Fibroblast of peridontal ligament (primary cell): ENCODE results near the gene MUC21.
"Not testable (repeated sequence)": the region's sequence is repeated elsewhere in the genome, so short reads cannot be mapped to it uniquely, and the experiment has no call there.

ENCODE experiments used
- DNase-seq: peaks from one replicate; pipeline ENCODE4 v3.0.0-alpha.2; 2010; ENCODE audit errors: extremely low read depth

MUC21 gene

DNA sequence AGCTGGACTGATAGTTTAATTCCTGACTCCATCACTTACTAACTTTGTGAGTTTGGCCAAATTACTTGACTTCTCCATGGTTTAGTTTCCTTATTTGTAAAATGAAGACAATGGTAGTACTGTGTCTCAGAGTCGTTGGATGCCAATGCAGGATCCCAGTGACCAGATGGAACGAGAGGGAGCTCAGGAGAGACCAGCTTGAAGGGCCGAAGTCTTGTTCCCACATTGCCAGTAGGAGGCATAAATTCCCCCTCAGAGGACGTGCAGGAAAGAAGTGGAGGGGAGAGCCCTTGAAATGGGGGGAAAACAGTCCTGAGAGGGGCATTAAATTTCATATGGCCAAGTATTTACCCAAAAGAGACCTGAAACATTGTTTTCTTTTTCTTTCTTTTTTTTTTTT lies 24.6 kb downstream of the MUC21 start:
- DNase-seq, result no peak

DNA sequence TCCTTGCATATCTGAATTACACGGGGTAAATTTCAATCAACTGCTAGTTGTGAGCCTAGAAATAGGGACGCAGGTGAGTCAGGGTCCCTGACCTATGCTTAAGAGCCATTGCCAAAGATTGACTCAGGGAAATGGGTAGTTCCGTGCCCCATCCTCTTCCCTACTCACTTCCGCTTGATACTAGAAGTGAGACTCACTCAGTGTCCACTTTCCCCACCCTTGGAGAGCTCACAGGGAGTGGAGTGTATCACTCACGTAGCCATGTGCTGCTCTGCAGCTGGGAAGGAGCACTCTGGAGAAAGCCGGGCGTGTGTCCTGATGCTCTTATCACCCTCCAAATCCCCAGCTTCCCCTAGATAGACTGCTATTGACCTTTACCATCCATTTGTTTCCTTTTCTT lies 26.2 kb downstream of the MUC21 start:
- DNase-seq, result no peak

GRCh38 chr6:31010393-31011060 lies 27.0 kb downstream of the MUC21 start, which contains the start of gene MUC22:
Gene MUC22, plus strand, starts transcription at chr6:31010474. Its CDS starts 233 bp downstream, at chr6:31010707.
- peak; percentile 61 for DNase-seq

DNA sequence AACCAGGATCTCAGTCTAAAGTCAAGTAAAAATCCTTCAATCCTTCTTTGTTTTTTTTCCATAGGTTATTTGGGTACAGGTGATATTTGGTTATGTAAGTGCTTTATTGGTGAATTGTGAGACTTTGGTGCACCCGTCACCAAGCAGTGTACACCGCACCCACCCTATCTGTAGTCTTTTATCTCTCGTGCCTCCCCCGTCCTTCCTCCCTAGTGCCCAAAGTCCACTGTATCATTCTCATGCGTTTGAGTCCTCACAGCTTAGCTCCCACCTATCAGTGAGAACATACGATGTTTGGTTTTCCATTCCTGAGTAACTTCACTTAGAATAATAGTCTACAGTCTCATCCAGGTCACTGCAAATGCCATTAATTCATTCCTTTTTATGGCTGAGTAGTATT lies 27.6 kb downstream of the MUC21 start:
- no peak for DNase-seq

DNA sequence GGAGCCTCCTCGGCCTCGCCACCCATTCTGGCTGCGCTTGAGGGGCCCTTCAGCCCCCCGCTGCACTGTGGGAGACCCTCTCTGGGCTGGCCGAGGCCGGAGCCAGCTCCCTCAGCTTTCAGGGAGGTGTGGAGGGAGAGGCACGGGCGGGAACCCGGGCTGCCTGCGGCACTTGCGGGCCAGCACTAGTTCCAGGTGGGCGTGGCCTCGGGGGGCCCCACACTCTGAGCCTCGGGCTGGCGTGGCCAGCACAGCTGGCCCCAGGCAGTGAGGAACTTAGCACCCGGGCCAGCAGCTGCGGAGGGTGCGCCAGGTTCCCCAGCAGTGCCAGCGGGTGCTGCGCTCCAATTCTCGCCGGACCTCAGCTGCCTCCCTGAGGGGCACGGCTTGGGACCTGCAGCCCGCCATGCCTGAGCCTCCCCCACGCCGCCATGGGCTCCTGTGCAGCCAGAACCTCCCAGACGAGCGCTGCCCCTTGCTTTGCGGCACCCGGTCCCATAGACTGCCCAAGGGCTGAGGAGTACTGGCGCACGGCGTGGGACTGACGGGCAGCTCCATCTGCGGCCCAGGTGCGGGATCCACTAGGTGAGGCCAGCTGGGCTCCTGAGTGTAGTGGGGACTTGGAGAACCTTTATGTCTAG lies 33.3 kb downstream of the MUC21 start:
- DNase-seq, result no peak

DNA sequence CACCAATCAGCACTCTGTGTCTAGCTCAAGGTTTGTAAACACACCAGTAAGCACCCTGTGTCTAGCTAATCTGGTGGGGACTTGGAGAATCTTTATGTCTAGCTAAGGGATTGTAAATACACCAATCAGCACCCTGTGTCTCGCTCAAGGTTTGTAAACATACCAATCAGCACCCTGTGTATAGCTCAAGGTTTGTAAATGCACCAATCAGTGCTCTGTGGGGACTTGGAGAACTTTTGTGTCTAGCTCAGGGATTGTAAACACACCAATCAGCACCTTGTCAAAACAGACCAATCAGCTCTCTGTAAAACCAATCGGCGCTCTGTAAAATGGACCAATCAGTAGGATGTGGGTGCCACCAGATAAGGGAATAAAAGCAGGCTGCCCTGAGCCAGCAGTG lies 33.9 kb downstream of the MUC21 start:
- DNase-seq, result not testable (repeated sequence)

DNA sequence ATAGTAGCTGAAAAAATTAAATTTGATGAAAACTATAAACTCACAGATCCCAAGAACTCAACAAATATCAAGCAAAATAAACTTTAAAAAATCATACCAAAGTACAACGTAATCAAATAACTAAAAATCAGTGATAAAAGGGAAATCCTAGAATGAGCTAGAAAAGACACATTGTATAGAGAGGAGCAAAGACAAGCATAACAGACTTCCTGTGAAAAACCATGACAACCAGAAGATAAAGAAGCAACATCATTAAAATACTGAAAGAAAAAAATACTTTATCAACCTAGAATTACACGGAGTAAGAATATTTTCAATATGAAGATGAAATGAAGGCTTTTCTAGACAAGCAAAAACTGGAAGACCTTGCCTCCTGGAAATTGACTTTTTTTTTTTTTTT lies 36.5 kb downstream of the MUC21 start:
- no peak for DNase-seq

GRCh38 chr6:31020631-31021255 lies 37.2 kb downstream of the MUC21 start:
- DNase-seq, result not testable (repeated sequence)

DNA sequence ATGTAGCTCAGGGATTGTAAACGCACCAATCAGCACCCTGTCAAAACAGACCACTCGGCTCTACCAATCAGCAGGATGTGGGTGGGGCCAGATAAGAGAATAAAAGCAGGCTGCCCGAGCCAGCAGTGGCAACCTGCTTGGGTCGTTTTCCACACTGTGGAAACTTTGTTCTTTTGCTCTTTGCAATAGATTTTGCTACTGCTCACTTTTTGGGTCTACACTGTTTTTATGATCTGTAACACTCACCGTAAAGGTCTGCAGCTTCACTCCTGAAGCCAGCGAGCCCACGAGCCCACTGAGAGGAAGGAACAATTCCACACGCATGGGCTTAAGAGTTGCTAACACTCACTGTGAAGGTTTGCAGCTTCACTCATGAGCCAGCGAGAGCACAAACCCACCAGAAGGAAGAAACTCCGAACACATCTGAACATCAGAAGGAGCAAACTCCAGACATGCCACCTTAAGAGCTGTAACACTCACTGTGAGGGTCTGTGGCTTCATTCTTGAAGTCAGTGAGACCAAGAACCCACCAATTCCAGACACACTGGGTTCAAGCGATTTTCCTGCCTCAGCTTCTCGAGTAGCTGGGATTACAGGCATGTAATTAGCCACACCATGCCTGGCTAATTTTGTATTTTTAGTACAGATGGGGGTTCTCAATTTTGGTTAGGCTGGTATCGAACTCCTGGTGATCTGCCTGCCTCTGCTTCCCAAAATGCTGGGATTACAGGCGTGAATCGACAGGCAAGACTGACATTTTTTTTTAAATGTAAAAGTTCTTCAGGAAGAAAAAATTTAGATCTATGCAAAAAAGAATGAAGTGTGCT lies 38.4 kb downstream of the MUC21 start:
- DNase-seq, result not testable (repeated sequence)

GRCh38 chr6:31025595-31025994 lies 42.1 kb downstream of the MUC21 start:
- DNase-seq, result no peak

DNA sequence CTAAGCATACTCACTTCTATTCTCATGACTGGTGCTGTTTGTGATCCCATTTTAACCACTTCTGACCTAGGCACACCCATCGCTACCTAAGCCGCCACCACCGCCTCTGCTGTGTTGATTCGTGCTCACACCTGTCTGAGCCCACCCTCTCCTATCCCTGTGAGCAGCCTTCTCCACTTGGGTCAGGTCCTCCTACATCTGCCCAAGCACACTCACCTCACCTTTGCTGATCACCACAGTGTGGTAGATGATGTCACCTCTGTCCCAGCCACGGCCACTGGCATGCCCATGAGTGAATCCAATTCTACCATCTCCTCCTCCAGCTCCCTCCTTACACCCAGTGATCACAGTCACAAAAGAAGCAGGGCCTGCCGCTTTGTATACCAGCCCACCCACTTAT lies 47.6 kb downstream of the MUC21 start:
- no peak for DNase-seq

DNA sequence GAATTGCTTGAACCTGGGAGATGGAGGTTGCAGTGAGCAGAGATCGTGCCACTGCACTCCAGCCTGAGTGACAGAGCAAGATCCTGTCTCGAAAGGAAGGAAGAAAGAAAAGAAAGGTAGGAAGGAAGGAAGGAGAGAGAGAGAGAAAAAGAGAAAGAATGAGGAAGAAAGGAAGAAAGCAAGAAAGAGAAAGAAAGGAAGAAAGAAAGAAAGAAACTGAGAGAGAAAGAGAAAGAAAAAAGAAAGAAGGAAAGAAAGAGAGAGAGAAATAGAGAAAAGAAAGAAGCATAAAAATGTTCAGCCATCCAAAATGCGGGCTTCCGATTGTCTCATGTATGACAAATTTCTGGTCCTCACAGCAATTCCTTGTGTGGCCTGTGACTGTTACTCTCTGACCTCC lies 49.6 kb downstream of the MUC21 start:
- no peak for DNase-seq

DNA sequence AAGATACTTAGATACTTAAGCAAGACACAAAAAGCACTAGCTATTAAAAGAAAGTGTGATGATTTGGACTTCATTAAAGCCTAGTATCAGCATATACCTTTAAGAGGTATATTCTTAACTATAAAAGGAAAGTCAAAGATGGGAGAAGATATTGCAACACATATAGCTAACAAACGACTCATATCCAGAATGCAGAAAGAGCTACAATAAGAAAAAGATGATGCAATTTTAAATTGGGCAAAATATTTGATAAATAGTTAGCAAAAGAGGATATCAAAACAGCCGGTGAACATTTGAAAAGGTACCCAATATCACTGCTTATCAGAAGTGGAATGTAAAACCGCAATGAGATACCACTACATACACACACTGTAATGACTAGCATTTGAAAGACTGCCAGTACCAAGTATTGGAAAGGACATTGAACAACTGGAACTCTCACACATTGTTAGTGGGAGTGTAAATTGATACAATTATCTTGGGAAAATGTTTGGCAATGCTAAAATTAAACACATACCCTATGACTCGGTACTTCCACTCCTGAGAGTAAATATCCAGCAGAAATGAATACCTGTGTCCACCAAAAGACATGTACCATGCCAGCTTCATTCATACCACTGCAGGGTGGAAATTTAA lies 52.5 kb downstream of the MUC21 start:
- peak; percentile 40 for DNase-seq

DNA sequence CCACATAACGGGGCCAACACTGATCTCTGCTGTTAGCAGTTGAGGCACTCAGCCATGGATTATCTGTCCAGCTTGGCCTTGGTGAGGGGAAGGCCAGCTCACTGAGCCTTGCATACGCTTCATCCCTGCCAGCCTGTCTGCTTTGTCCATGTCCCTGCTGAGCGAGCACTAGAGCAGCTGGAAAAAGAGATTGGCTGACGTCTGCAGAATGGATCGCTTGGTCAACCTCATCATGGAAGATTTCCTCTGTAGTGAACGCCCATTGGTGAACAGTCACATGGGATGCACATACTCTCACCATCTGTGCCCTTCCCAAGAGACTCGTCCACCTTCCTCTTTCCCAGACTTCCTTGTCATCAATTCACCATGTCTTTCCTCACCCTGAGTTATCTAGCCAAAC lies 53.7 kb downstream of the MUC21 start:
- no peak for DNase-seq

- DNase-seq, result peak; percentile 80
These were observed 54.2 kb downstream of the MUC21 start for GRCh38 chr6:31037682-31038081.

DNA sequence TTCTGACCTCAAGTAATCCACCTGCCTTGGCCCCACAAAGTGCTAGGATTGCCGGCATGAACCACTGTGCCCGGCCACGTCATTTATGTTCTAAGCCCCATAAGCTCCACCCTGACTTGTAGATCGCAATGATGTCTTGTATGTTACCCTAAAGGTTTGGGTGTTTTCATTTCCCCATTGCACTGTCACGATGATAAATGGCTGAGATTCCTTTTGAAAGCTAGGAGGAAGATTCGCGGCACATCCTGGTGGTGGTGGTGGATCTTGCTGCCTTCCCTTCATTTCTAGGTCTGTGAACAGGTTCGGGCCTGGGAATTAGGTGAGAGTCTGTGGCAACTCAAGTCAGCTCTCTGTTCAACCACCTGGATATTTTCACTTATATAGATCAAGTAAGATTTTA lies 55.0 kb downstream of the MUC21 start:
- no peak for DNase-seq
